HG02884 (cell line): ENCODE measurements around the gene TESPA1.
"Not testable (repeated sequence)": the region's sequence is repeated elsewhere in the genome, so short reads cannot be mapped to it uniquely, and the experiment has no call there.

Source experiments
- ATAC-seq: cut with Tn5 transposase; IDR thresholded peaks from one replicate; pipeline ENCODE4 v1.9.1; 2021; ENCODE audit warnings: mild to moderate bottlenecking, moderate library complexity; ENCODE audit not compliant: unreplicated experiment

Gene TESPA1

DNA sequence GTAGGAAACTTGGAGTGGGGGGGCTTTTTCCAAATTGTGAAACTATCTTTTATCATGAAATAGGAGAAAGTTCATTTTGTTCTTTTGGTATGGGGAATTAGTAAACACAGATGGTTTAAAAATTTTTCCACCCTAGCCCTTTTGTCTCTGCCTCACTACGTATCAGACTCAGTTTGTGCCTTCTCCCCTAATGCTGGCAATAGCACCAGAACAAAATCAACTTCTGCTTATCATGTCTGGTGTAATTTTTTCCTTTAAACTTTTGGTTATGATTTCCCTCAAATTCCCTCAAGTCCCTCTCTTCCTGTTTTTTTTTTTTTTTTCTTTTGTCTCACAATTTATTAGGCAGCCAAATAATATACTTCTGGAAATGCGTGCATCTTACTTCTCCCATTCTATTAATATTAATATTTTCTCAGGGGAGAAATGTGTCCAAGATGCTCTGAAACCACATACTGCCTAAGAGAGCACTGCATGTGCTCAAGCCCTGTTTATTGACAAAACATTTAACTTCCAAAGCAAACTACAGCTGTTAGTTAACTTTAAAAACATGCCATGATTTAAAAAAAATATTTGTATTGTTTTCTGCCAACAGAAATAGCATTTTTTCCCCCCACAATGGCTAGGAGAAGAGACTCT is 35.4 kb downstream of the TESPA1 start:
- no peak for ATAC-seq

DNA sequence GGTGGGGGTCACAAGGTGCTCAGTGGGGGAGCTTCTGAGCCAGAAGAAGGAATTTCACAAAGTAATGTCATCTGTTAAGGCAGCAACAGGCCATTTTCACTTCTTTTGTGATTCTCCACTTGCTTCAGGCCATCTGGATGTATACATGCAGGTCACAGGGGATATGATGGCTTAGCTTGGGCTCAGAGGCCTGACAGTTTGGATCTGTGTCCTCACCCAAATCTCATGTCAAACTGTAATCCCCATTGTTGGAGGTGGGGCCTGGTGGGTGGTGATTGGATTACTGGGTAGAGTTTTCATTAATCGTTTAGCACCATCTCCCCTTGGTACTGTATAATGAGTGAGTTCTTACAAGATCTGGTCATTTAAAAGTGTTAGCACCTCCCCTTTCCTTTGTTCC is 36.4 kb downstream of the TESPA1 start:
- no peak for ATAC-seq

DNA sequence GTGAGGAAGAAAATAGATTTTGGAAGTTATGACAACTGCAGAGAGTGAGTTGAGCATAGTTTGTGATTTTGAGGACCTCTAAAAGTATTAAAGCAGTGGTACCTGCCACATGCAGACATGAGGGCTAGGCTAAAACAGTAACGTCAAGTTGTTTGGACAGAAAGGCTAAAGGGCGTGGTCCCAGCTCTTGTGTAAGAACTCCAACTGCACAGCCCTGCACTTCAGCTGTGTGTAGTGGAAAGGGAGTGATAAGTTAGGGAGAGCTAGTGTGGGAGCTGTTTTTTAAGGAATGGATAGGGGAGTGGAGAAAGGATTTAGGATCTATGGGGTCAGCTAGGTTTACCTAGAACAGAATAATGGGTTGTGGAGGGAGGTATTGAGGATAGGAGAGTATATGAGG is 39.5 kb downstream of the TESPA1 start:
- no peak for ATAC-seq

DNA sequence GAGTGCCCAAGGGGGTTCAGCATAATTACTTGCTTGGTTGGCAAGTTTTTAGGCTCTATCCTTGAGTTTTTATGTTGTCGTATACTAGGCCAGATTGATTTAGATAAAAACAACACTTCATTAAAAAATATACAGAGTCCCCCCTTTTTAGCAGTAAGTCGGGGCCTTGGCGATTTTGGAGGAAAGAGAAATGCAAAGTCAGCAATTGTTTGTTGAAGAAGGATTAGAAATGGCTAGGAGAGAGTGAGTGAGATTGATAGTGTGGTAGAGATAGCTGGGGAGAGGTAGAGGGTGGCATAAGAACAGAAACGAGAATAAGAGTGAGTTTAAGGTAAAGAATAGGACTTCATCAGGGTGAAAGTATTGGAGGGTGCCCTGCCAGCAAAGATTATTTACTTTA is 41.3 kb downstream of the TESPA1 start:
- not testable (repeated sequence) for ATAC-seq

DNA sequence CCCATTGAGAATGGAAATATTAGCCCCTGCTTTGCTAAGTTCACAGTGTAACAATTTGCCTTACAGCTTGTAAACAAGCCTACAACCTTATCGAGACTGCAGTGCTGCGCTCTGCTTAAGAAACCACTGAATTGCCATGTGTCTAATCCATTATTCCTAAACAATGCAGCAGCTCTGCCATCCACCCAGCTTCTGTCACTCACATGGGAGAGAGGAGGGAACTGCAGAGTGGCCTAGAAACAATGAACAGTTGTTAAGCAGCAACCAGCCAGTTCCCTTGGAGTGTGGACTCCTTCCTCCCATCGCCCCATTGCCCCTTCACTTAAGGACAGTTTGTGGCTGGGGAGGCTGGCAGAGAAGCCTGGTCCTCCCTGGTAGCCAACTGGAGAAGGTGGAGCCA is 42.9 kb downstream of the TESPA1 start:
- no peak for ATAC-seq

DNA sequence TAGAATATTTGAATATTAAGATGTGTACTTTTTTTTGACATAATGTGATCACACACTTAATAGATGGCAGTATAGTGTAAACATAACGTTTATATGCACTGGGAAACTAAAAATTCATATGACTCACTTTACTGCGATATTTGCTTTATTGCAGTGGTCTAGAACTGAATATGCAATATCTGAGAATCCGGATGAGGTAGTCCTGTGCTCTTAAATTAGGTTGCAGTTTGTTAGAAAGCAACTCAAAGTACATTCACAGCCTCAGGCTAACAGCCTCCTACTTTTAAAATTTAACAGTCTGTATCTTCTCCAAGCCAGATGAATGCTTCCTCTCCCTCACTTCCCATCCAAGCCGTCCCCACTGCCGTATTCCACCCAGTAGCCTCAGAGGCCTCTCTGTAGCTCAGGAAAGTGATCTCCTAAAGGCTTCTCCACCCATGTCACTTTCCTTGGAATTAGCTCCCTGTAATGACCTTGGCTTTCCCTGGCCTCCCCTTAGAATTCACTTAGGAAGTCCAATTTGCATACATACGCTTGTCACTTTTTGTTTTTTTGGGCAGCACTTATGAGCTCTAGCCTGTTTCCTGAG is 43.7 kb downstream of the TESPA1 start:
- no peak for ATAC-seq

DNA sequence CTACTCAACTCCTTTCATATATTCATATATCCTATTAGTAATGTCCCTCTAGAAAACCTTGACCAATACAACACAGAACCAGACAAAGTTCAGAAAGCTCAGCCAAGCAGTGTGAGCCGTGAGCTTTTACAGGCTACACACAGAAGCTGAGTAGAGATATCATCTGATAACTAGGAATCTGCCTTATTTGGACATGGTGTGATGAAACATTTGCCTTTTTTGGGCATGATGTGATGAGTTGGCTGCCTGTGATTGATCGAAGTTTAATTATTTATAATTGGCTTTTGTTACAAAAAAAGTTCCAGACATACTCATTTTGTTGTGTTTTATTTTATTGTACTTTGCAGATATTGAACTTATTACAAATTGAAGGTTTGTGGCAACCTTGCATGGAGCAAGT is 46.6 kb downstream of the TESPA1 start:
- ATAC-seq: no peak

DNA sequence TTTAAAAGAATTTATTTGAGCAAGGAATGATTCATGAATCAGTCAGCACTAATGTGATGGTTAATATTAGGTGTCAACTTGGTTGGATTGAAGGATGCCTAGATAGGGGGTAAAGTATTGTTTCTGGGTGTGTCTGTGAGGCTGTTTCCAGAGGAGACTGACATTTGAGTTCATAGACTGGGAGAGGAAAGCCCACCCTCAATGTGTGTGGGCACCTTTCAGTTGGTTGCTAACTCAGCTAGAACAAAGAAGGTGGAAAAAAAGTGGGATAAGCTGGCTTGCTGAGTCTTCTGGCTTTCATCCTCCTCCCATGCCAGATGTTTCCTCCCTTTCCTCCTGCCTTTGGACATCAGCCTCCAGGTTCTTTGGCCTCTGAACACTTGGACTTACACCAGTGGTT is 47.2 kb downstream of the TESPA1 start:
- no peak for ATAC-seq

DNA sequence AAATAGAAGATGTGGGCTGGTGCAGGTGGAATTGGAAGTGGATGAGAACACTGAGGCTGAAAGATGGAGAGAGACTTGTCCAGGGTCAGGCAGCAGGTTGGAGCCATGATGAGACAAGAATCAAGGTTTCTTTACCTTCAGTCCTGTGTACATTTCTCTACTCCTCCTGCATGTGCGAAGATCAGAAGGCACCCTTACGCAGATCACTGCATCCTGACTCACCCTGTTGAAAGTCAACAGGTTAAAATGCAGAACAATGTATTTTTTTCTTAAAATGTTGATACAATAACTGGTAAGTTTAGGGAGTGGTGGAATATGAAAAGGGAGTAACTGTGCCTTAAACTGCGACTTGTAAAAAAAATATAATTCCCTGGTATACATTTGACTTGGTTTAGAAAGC is 47.8 kb downstream of the TESPA1 start:
- ATAC-seq: no peak

DNA sequence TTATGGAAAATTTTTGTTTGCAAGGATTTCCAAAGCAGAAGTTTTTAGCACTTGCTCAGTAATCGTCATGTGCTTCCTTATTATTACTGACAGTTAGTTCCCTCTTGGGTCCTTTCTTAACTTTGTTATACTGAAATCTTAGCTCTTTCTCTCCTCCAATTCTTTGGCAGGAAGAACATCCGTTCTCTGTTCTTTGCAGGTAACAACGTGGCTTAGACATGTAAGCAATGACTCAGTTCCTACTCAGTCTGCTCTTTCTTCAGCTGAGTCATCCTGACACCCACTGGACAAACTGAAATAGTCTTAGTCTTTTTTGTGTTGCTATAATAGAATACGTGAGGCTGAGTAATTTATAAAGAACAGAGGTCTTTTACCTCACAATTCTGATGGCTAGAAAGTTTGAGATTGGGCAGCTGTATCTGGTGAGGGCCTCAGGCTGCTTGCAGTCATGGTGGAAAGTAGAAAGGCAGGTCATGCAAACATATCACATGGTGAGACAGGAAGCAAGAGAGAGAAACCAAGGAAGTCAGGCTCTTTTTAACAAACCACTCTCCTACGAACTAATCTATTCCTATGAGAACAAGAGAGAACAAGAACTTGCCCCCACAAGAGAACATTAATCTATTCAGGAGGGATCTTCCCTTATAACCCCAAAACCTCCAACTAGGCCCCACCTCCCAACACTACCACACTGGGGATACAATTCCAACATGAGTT is 49.2 kb downstream of the TESPA1 start:
- ATAC-seq: peak; percentile 98

DNA sequence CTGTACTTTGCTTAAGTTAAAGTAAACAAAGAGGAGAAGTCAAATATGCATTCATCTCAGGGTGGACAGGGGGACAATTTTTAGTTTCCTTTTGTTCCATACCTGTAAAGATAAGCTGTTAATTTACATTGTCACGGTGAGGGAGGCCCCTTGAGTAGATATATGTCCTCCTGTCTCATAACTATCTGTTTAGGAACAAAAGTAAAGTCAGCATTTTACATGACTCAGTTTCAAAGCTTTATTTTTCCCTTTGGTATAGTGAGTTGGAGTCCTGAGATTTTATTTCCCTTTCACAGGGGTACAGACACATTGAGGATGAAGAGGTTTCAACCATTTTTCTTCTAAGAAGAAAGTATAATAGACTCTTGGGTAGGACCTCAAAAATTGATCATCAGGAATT is 50.1 kb downstream of the TESPA1 start:
- no peak for ATAC-seq

DNA sequence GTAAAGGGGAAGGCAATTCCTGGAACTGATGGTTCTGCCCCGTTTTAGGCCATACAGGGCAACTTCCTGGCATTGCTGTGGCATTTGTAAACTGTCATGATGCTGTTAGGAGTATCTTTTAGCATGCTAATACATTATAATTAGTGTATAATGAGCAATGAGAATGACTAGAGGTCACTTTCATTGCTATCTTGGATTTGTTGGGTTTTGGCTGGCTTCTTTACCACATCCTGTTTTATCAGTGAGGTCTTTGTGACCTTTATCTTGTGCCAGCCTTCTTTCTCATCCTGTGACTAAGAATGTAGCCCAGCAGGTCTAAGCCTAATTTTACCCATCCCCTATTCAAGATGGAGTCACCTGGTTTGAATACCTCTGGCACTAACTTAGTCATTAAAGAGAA is 51.2 kb downstream of the TESPA1 start:
- ATAC-seq: no peak

DNA sequence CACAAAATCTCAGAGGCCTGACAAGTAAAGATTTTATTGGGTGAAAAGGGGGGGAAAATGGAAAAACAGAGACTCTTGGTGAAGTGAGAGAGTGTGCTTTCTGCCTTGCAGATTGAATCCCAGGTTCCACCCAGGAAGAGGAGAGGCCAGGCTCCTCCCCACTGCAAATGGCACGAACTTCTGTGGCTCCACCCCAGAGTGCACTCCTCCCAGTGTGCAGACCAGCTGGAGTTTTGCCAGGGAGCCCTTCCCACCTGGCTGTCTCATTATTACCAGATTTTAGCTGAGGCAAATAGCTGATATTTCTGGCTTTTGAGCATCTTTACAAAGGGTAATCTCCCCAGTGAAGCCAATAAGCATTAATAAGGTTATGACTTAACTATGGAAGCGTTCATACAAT is 51.9 kb downstream of the TESPA1 start:
- ATAC-seq: no peak

DNA sequence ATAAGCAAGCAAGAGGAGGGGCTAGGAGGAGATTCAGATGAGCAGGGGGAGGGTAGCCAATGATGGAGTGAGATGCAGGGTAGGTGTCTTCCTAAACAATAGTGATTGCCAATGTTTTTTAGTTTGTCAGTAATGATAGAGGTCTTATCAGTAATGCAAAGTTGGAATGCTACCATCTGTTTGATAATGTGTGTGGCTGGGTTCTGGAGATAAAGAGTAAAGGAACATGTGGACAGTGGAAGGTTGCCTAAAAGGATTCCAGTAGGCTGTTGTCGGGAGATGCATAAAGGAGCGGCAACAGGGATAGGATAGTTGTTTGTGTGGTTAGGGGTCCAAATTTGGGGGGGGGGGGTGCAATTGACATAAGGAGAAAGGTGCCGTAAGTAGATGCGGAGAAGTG is 52.5 kb downstream of the TESPA1 start:
- ATAC-seq: no peak

DNA sequence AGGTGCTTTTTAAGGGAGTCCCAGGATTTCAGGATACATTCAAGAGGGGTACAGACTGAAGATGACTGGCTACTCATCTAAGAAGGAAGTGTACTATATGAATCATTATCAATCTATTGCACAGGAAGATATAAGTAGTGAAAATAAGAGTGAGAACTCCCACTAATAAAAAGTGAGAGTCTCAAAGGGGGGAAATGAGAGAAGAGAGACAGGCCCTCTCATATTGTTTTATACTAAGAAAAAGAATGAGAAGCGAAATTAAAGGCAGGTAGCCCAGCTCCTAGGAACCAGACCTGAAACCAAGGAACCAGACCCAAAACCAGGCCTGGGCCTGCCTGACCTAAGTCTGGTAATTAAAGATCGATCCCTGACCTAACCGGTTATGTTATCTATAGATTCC is 54.6 kb downstream of the TESPA1 start:
- no peak for ATAC-seq

DNA sequence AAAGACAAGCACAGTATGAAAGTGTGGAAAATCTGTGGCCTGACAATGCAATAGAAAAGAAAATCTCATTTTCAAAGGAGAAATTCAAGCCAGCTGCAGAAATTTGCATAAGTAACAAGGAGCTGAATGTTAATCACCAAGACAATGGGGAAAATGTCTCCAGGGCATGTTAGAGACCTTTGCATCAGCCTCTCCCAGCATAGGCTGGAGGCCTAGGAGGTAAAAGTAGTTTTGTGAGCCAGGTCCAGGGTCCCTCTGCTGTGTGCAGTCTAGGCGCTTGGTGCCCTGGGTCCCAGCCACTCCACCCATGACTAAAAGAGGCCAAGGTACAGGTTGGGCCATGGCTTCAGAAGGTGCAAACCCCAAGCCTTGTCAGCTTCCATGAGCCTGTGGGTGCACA is 58.3 kb downstream of the TESPA1 start:
- no peak for ATAC-seq

DNA sequence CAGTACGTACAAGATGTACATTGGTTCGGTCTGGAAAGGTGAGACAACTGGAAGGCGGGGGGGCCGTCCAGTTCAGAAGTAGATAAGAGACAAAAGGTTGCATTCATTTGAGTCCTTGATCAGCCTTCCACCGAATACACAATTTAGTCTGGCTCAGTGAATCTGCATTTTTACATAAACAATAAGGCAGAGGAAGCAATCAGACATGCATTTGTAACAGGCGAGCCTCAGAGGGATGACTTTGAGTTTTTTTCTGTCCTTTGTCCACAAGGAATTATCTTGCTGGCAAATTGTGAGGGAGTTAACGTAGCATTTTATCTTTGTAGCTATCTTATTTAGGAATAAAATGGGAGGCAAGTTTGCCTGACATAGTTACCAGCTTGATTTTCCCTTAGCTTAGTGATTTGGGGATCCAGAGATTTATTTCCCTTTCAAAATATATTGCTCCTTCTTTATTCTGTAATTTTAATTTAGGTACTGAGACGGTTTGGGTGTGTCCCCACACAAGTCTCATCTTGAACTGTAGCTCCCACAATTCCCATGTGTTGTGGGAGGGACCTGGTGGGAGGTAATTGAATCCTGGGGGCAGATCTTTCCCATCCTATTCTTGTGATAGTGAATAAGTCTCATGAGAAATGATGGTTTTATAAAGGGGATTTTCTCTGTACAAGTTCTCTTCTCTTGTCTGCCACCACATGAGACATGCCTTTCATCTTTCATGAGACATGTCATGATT is 59.4 kb downstream of the TESPA1 start:
- ATAC-seq: no peak

DNA sequence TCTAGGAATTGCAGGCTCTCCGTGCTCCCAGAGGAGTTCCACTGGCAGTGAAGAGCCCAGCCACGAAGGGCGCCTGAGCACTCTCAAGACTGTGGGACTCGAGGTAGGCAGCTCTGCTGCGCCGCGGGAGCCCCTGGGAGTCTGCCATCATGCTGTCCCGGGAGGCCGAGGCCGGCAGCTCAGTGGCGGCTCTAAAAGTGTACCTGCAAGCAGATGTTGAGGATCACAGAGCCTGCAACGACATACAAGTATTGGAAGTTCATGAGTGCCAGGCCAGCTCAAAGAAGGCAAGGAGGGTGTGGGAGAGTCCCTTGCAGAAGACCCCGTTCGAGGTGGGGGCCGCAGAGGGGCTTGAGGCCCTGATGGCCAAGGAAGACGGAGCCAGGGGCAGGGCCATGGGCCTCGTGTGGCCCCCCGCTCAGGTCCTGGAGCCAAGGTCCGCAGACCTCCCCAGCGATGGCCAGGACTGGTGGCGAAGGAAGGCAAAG is 67.5 kb downstream of the TESPA1 start:
- ATAC-seq: no peak
